Brain microvascular endothelial cell (primary cell): Measurements from ENCODE around the gene PLA2G4A.

ENCODE experiments used
- DNase-seq: peaks from one replicate; pipeline ENCODE4 v3.0.0-alpha.2; 2020
- H3K27ac ChIP-seq: fragments of 250-450 bp; sonication (Bioruptor Pico); 2 replicates; pipeline ENCODE4 v1.5.1; 2020; ENCODE audit warnings: mild to moderate bottlenecking, moderate library complexity
- H3K27me3 ChIP-seq: fragments of 250-450 bp; sonication (Bioruptor Pico); replicated peaks from 2 replicates; pipeline ENCODE4 v1.5.1; 2020; ENCODE audit warnings: mild to moderate bottlenecking
- H3K36me3 ChIP-seq: fragments of 250-450 bp; sonication (Bioruptor Pico); replicated peaks from 2 replicates; pipeline ENCODE4 v1.5.1; 2020; ENCODE audit warnings: mild to moderate bottlenecking
- H3K4me3 ChIP-seq: 2 replicates; pipeline ENCODE4 v1.5.1; 2011; ENCODE audit warnings: low read depth, mild to moderate bottlenecking, control low read depth, low read length, moderate library complexity
- CTCF ChIP-seq: IDR thresholded peaks from 2 replicates; pipeline ENCODE4 v1.5.1; 2011; ENCODE audit warnings: low read depth, mild to moderate bottlenecking, moderate library complexity, low read length, control low read depth, inconsistent platforms; ENCODE audit errors: missing control alignments
- in situ Hi-C: cut with HindIII; loops from 2 replicates; pipeline ENCODE4 v1.10.0; 2017; ENCODE audit warnings: low sequenced_read_pairs, low pct_ligation_motif_present

PLA2G4A gene

GRCh38 chr1:186945146-186945545, 116.4 kb downstream of the PLA2G4A start:
- Histone ChIP-seq H3K4me3 (no peak overlapping the region), H3K27ac (no peak overlapping the region), H3K27me3 (no peaks in the 10 kb centered on the region), H3K36me3 (no peaks in the 10 kb centered on the region)
- DNase-seq: no peak
- TF ChIP-seq CTCF: no peak
- in situ Hi-C loops: no loop called here

GRCh38 chr1:186948535-186948934, 119.8 kb downstream of the PLA2G4A start:
- in situ Hi-C loops: no loop called here
- H3K4me3 ChIP-seq: no peak overlapping the region
- H3K27ac ChIP-seq: peak overlapping the region; percentile 29
- DNase-seq: peak; percentile 68
- no peaks in the 10 kb centered on the region for H3K36me3 ChIP-seq
- no peaks in the 10 kb centered on the region for H3K27me3 ChIP-seq
- TF ChIP-seq CTCF: no peak

GRCh38 chr1:186949173-186949572, 120.4 kb downstream of the PLA2G4A start:
- Histone ChIP-seq H3K27me3 (no peaks in the 10 kb centered on the region), H3K4me3 (no peak overlapping the region), H3K27ac (peak overlapping the region; percentile 29), H3K36me3 (no peaks in the 10 kb centered on the region)
- DNase-seq: no peak
- no peak for TF ChIP-seq CTCF
- in situ Hi-C loops: no loop called here

- no peaks in the 10 kb centered on the region for H3K36me3 ChIP-seq
- no peaks in the 10 kb centered on the region for H3K27me3 ChIP-seq
- no peak overlapping the region for H3K27ac ChIP-seq
- in situ Hi-C loops: no loop called here
- DNase-seq: peak; percentile 75
- H3K4me3 ChIP-seq: no peak overlapping the region
- TF ChIP-seq CTCF: no peak
Measured at GRCh38 chr1:186950547-186950946, 121.8 kb downstream of the PLA2G4A start.

GRCh38 chr1:186953876-186954275, 125.1 kb downstream of the PLA2G4A start:
- H3K27ac ChIP-seq: no peak overlapping the region
- no peaks in the 10 kb centered on the region for H3K27me3 ChIP-seq
- DNase-seq: no peak
- TF ChIP-seq CTCF: no peak
- in situ Hi-C loops: no loop called here
- no peak overlapping the region for H3K4me3 ChIP-seq
- H3K36me3 ChIP-seq: no peaks in the 10 kb centered on the region

- no peak for TF ChIP-seq CTCF
- in situ Hi-C loops: no loop called here
- H3K36me3 ChIP-seq: no peaks in the 10 kb centered on the region
- no peak overlapping the region for H3K4me3 ChIP-seq
- no peaks in the 10 kb centered on the region for H3K27me3 ChIP-seq
- DNase-seq: no peak
- no peak overlapping the region for H3K27ac ChIP-seq
Measured at GRCh38 chr1:186957314-186957713, 128.6 kb downstream of the PLA2G4A start.
